HepG2 (cell line): Measurements from ENCODE around the gene ERFL. TPM values are rescaled to one million over a fixed set of nuclear protein-coding genes. Genes with fewer than 3 reads are reported as not detected.

Experiments used
- ATAC-seq: fragments of 200-7000 bp; cut with Tn5 transposase; 3 replicates; pipeline ENCODE4 v1.9.1; 2020; ENCODE audit warnings: mild to moderate bottlenecking, moderate library complexity
- BruUV-seq: library from RNA; stranded (reverse); fragments of 400-500 nt; replicated peaks from 2 replicates; lab custom pipeline; 2021; lab: Mats Ljungman, UMichigan
- CTCF ChIA-PET: fragments of 300-600 bp; formaldehyde crosslinking; extraction: SDS; loops from one replicate; lab custom pipeline; 2021; ENCODE audit warnings: low total read pairs, inconsistent platforms, low intra/inter-chr PET ratio; lab: Yijun Ruan, JAX
- POLR2A ChIA-PET: fragments of 350-600 bp; sonication (Branson Sonifier 250); formaldehyde crosslinking; loops from one replicate; lab custom pipeline; 2020; ENCODE audit warnings: antibody characterized with exemption, inconsistent platforms; lab: Yijun Ruan, JAX
- DNase-seq: peaks from one replicate; pipeline ENCODE4 v3.0.0-alpha.2; 2015; ENCODE audit warnings: low spot score
- FAIRE-seq: peaks from 3 replicates; lab custom pipeline; 2011; peaks lifted over from hg19 to GRCh38; lab: Jason Lieb, UNC
- H2AFZ ChIP-seq: one replicate; pipeline ENCODE4 v1.6.1; 2011; ENCODE audit warnings: low read length, inconsistent platforms
- H3K27ac ChIP-seq: fragments of 300-600 bp; 3 replicates; pipeline ENCODE4 v1.8.0; 2011; ENCODE audit warnings: mixed run types, mild to moderate bottlenecking, mixed read lengths, low read length, inconsistent platforms; ENCODE audit not compliant: insufficient read depth; ENCODE audit errors: extremely low read length
- H3K27me3 ChIP-seq, 2 experiments: fragments of 200-600 bp in 1 of 2; 2 replicates in 1 of 2; 3 replicates in 1 of 2; pipeline versions ENCODE4 v1.6.0 to v1.8.0; 2011; ENCODE audit warnings: low read length in 2 of 2, mild to moderate bottlenecking in 2 of 2, moderate library complexity in 2 of 2, inconsistent platforms in 1 of 2; ENCODE audit not compliant: insufficient read depth in 2 of 2, control insufficient read depth in 1 of 2
- H3K36me3 ChIP-seq, 2 experiments: fragments of 200-600 bp in 1 of 2; replicated peaks in 1 of 2; 2 replicates in 1 of 2; 3 replicates in 1 of 2; pipeline versions ENCODE4 v1.5.1 to v1.8.0; 2011; ENCODE audit warnings: low read length in 2 of 2, inconsistent platforms in 1 of 2; ENCODE audit not compliant: insufficient read depth in 2 of 2, control insufficient read depth in 1 of 2
- H3K4me1 ChIP-seq: 2 replicates; pipeline ENCODE4 v1.5.1; 2012; ENCODE audit warnings: low read length, inconsistent platforms; ENCODE audit not compliant: insufficient read depth
- H3K4me2 ChIP-seq: 2 replicates; pipeline ENCODE4 v1.6.0; 2011; ENCODE audit warnings: low read depth, low read length, inconsistent platforms
- H3K4me3 ChIP-seq, 3 experiments: fragments of 200-600 bp in 1 of 3; sonication (generic), shearing (Covaris generic) in 1 of 3; replicated peaks in 1 of 3; 2 replicates each; pipeline ENCODE4 v1.5.1; 2011 to 2016; ENCODE audit warnings: low read length in 3 of 3, inconsistent platforms in 2 of 3, low read depth in 2 of 3, mild to moderate bottlenecking in 2 of 3, control low read depth in 1 of 3, mixed read lengths in 1 of 3; ENCODE audit not compliant: insufficient read depth in 1 of 3
- H3K79me2 ChIP-seq: one replicate; pipeline ENCODE4 v1.6.1; 2011; ENCODE audit warnings: low read length, inconsistent platforms; ENCODE audit not compliant: insufficient read depth
- H3K9ac ChIP-seq: 2 replicates; pipeline ENCODE4 v1.6.0; 2011; ENCODE audit warnings: mild to moderate bottlenecking, low read depth, low read length, inconsistent platforms; ENCODE audit not compliant: insufficient read depth
- H3K9me3 ChIP-seq: 2 replicates; pipeline ENCODE4 v1.5.1; 2012; ENCODE audit warnings: mild to moderate bottlenecking, low read length
- H4K20me1 ChIP-seq: 2 replicates; pipeline ENCODE4 v1.6.0; 2011; ENCODE audit warnings: inconsistent platforms, mild to moderate bottlenecking, low read length, moderate library complexity; ENCODE audit not compliant: insufficient read depth
- FOSL2 ChIP-seq: sonication (generic); formaldehyde crosslinking; IDR thresholded peaks from 2 replicates; pipeline ENCODE4 v1.4.0; 2020; ENCODE audit warnings: missing genetic modification reagents
- IKZF4 ChIP-seq: sonication (generic); formaldehyde crosslinking; IDR thresholded peaks from 2 replicates; pipeline ENCODE4 v1.5.1; 2020; ENCODE audit warnings: borderline replicate concordance, mild to moderate bottlenecking, low read depth, missing genetic modification reagents; ENCODE audit errors: not compliant biosample characterization
- MXI1 ChIP-seq: IDR thresholded peaks from 3 replicates; pipeline ENCODE4 v1.6.1; 2012; ENCODE audit warnings: low read depth, low read length, inconsistent platforms, borderline replicate concordance
- NCOR1 ChIP-seq: fragments of 200-600 bp; sonication (generic); IDR thresholded peaks from 2 replicates; pipeline ENCODE4 v1.7.0; 2017; ENCODE audit warnings: antibody characterized with exemption, low read length, borderline replicate concordance
- RBAK ChIP-seq: sonication (generic); formaldehyde crosslinking; IDR thresholded peaks from 2 replicates; pipeline ENCODE4 v1.5.1; 2020; ENCODE audit warnings: mild to moderate bottlenecking, missing genetic modification reagents
- RFX3 ChIP-seq: IDR thresholded peaks from 2 replicates; pipeline ENCODE4 v1.6.1; 2016; ENCODE audit warnings: missing biosample characterization, missing genetic modification reagents
- TEAD2 ChIP-seq: sonication (generic); formaldehyde crosslinking; IDR thresholded peaks from 2 replicates; pipeline ENCODE4 v1.9.0; 2021; ENCODE audit warnings: missing genetic modification reagents
- TEF ChIP-seq: sonication (generic); formaldehyde crosslinking; IDR thresholded peaks from 2 replicates; pipeline ENCODE4 v1.5.0; 2020; ENCODE audit warnings: missing genetic modification reagents
- ZNF362 ChIP-seq: sonication (generic); formaldehyde crosslinking; IDR thresholded peaks from 2 replicates; pipeline ENCODE4 v1.4.0; 2020; ENCODE audit warnings: missing genetic modification reagents, mild to moderate bottlenecking, borderline replicate concordance
- ZNF382 ChIP-seq: sonication (generic); formaldehyde crosslinking; IDR thresholded peaks from 2 replicates; pipeline ENCODE4 v1.5.0; 2020; ENCODE audit warnings: missing genetic modification reagents, mild to moderate bottlenecking, borderline replicate concordance
- WGBS: methylation state at CpG from one replicate; pipeline ENCODE4 v1.1.6; 2017; ENCODE audit warnings: low lambda C conversion rate; 5-methylcytosine and 5-hydroxymethylcytosine counted together
- in situ Hi-C: cut with HindIII; loops from 2 replicates; pipeline ENCODE4 v1.10.0; 2017; ENCODE audit warnings: low pct_unique_long_range_greater_than_20kb; ENCODE audit not compliant: extremely low pct_ligation_motif_present
- intact Hi-C: fragments of 100-400 bp; cut with micrococcal nuclease; formaldehyde crosslinking; loops from one replicate; pipeline ENCODE4 v1.10.0; 2022; ENCODE audit not compliant: unreplicated experiment
- polyA plus RNA-seq, 8 experiments: library from polyadenylated mRNA; depleted of rRNA in 3 of 8; stranded (reverse) in 7 of 8; unstranded in 1 of 8; fragments of >200 nt; fragmentation: Illumina TruSeq in 4 of 8; extraction: Trizol in 4 of 8; gene quantifications; 2 replicates each; pipeline versions ENCODE4 v1.2.1 to v1.2.3, GENCODE V29; 2011 to 2016; ENCODE audit warnings: low read depth in 4 of 8, missing spikeins in 1 of 8, mixed read lengths in 1 of 8; ENCODE audit not compliant: insufficient read depth in 1 of 8
- total RNA-seq, 5 experiments: library from RNA; depleted of rRNA; stranded (reverse); fragments of >200 nt; fragmentation: Illumina TruSeq; extraction: Trizol; gene quantifications; 2 replicates each; pipeline ENCODE4 v1.2.3, GENCODE V29; 2016; ENCODE audit warnings: low read depth in 1 of 5
- TF ChIP-seq, protein P1 (sequence below): IDR thresholded peaks from 2 replicates; pipeline ENCODE4 v1.4.0; 2020; ENCODE audit warnings: mild to moderate bottlenecking, missing genetic modification reagents
- TF ChIP-seq, protein P2 (sequence below): IDR thresholded peaks from 2 replicates; pipeline ENCODE4 v1.6.1; 2016
- TF ChIP-seq, protein P3 (sequence below): sonication (generic); formaldehyde crosslinking; IDR thresholded peaks from 2 replicates; pipeline ENCODE4 v1.8.0; 2022; ENCODE audit warnings: mild to moderate bottlenecking, missing genetic modification reagents, moderate library complexity
- TF ChIP-seq, protein P4 (sequence below): sonication (generic); formaldehyde crosslinking; IDR thresholded peaks from 2 replicates; pipeline ENCODE4 v1.8.1; 2023; ENCODE audit warnings: mild to moderate bottlenecking, moderate library complexity, missing genetic modification reagents
- TF ChIP-seq, protein P5 (sequence below): sonication (generic); formaldehyde crosslinking; IDR thresholded peaks from 2 replicates; pipeline ENCODE4 v1.4.0; 2020; ENCODE audit warnings: mild to moderate bottlenecking, missing genetic modification reagents

Gene ERFL
- total and polyA plus RNA-seq, 2 of the 13 experiments (the other 11 are each of a cell fraction or from before 2014, with no cell fraction given) = not detected

- Histone ChIP-seq H3K4me1 (no peaks in the 10 kb centered on the region), H3K36me3 (no peaks in the 10 kb centered on the region), H4K20me1 (no peaks in the 10 kb centered on the region), H3K9me3 (no peaks in the 10 kb centered on the region), H3K4me2 (no peak overlapping the region), H3K9ac (no peak overlapping the region), H3K27me3 (peaks cover 4 to 20% of the 10 kb centered on the region in 2 experiments; a peak in 3 of 5 replicates), H3K4me3 (no peak overlapping the region), H3K79me2 (no peaks in the 10 kb centered on the region), H2AFZ (no peak overlapping the region), H3K27ac (no peak overlapping the region)
- FAIRE-seq = no peak
- no peak for ATAC-seq
- intact Hi-C loops = no loop called here
- in situ Hi-C loops = no loop called here
- POLR2A ChIA-PET = no interaction called here
- BruUV-seq = no TSS peak
- WGBS = 43% methylated on average over 8 of the region's 8 CpGs
- no peak for DNase-seq
- CTCF ChIA-PET = no interaction called here
- TF ChIP-seq, protein P1, sequence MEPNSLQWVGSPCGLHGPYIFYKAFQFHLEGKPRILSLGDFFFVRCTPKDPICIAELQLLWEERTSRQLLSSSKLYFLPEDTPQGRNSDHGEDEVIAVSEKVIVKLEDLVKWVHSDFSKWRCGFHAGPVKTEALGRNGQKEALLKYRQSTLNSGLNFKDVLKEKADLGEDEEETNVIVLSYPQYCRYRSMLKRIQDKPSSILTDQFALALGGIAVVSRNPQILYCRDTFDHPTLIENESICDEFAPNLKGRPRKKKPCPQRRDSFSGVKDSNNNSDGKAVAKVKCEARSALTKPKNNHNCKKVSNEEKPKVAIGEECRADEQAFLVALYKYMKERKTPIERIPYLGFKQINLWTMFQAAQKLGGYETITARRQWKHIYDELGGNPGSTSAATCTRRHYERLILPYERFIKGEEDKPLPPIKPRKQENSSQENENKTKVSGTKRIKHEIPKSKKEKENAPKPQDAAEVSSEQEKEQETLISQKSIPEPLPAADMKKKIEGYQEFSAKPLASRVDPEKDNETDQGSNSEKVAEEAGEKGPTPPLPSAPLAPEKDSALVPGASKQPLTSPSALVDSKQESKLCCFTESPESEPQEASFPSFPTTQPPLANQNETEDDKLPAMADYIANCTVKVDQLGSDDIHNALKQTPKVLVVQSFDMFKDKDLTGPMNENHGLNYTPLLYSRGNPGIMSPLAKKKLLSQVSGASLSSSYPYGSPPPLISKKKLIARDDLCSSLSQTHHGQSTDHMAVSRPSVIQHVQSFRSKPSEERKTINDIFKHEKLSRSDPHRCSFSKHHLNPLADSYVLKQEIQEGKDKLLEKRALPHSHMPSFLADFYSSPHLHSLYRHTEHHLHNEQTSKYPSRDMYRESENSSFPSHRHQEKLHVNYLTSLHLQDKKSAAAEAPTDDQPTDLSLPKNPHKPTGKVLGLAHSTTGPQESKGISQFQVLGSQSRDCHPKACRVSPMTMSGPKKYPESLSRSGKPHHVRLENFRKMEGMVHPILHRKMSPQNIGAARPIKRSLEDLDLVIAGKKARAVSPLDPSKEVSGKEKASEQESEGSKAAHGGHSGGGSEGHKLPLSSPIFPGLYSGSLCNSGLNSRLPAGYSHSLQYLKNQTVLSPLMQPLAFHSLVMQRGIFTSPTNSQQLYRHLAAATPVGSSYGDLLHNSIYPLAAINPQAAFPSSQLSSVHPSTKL (CRISPR knock-in tag) = no peak
- TF ChIP-seq IKZF4 (CRISPR knock-in tag) (no peak), RBAK (no peak), RFX3 (CRISPR knock-in tag) (no peak), ZNF362 (CRISPR knock-in tag) (no peak), FOSL2 (CRISPR knock-in tag) (no peak), TEAD2 (CRISPR knock-in tag) (no peak), TEF (CRISPR knock-in tag) (no peak), NCOR1 (no peak), ZNF382 (no peak), MXI1 (no peak)
- TF ChIP-seq, protein P2, sequence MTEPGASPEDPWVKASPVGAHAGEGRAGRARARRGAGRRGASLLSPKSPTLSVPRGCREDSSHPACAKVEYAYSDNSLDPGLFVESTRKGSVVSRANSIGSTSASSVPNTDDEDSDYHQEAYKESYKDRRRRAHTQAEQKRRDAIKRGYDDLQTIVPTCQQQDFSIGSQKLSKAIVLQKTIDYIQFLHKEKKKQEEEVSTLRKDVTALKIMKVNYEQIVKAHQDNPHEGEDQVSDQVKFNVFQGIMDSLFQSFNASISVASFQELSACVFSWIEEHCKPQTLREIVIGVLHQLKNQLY (CRISPR knock-in tag) = no peak
- TF ChIP-seq, protein P3, sequence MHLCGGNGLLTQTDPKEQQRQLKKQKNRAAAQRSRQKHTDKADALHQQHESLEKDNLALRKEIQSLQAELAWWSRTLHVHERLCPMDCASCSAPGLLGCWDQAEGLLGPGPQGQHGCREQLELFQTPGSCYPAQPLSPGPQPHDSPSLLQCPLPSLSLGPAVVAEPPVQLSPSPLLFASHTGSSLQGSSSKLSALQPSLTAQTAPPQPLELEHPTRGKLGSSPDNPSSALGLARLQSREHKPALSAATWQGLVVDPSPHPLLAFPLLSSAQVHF = no peak
- TF ChIP-seq, protein P4, sequence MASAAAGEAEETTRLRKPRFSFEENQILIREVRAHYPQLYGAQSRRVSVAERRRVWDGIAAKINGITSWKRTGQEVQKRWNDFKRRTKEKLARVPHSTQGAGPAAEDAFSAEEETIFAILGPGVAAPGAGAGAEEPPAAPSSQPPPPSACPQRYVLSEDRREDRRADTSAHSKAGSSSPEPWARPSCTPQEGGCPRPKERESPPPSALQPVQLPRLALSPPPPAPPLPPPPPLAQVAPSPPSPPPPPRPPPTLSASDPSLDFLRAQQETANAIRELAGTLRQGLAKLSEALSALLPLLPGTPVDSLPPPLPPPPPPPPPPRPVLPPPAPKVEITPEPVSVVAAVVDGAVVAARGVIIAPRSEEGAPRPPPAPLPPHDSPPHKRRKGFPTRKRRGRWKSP (CRISPR knock-in tag) = no peak
- TF ChIP-seq, protein P5, sequence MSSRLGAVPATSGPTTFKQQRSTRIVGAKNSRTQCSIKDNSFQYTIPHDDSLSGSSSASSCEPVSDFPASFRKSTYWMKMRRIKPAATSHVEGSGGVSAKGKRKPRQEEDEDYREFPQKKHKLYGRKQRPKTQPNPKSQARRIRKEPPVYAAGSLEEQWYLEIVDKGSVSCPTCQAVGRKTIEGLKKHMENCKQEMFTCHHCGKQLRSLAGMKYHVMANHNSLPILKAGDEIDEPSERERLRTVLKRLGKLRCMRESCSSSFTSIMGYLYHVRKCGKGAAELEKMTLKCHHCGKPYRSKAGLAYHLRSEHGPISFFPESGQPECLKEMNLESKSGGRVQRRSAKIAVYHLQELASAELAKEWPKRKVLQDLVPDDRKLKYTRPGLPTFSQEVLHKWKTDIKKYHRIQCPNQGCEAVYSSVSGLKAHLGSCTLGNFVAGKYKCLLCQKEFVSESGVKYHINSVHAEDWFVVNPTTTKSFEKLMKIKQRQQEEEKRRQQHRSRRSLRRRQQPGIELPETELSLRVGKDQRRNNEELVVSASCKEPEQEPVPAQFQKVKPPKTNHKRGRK (CRISPR knock-in tag) = no peak
Measured at GRCh38 chr19:41974652-41975051, 46.4 kb upstream of the ERFL start.
